GM20431 (cell line): ENCODE results near the gene GPR89B.
"Not testable (repeated sequence)": the region's sequence is repeated elsewhere in the genome, so short reads cannot be mapped to it uniquely, and the experiment has no call there.

Source experiments
- in situ Hi-C: fragments of 300-500 bp; cut with MseI, MboI; formaldehyde crosslinking; loops from one replicate; pipeline ENCODE4 v1.15.0; 2020; ENCODE audit warnings: low sequenced_read_pairs; ENCODE audit not compliant: unreplicated experiment

Gene GPR89B

GRCh38 chr1:148014289-148015200 lies 86.3 kb downstream of the GPR89B start:
- in situ Hi-C loops, result not testable (repeated sequence)

- in situ Hi-C loops, result not testable (repeated sequence)
Observed at GRCh38 chr1:148024918-148025317, 96.7 kb downstream of the GPR89B start.

- in situ Hi-C loops, result not testable (repeated sequence)
Observed at GRCh38 chr1:148027004-148027403, 98.8 kb downstream of the GPR89B start.

- in situ Hi-C loops, result not testable (repeated sequence)
Observed at GRCh38 chr1:148032247-148032646, 104.0 kb downstream of the GPR89B start.

GRCh38 chr1:148032690-148033089 lies 104.5 kb downstream of the GPR89B start:
- in situ Hi-C loops, result not testable (repeated sequence)

GRCh38 chr1:148033147-148033546 lies 104.9 kb downstream of the GPR89B start:
- in situ Hi-C loops, result not testable (repeated sequence)

GRCh38 chr1:148037850-148038461 lies 109.7 kb downstream of the GPR89B start:
- in situ Hi-C loops, result not testable (repeated sequence)

GRCh38 chr1:148038462-148039333 lies 110.5 kb downstream of the GPR89B start:
- in situ Hi-C loops, result not testable (repeated sequence)
